Measurements from ENCODE around the gene NEK6. TPM values are rescaled to one million over a fixed set of nuclear protein-coding genes. Genes with fewer than 3 reads are reported as not detected.

Gene NEK6
- total RNA-seq, 2 donors from 2014 or later, result 50.7 to 77.7 TPM

DNA sequence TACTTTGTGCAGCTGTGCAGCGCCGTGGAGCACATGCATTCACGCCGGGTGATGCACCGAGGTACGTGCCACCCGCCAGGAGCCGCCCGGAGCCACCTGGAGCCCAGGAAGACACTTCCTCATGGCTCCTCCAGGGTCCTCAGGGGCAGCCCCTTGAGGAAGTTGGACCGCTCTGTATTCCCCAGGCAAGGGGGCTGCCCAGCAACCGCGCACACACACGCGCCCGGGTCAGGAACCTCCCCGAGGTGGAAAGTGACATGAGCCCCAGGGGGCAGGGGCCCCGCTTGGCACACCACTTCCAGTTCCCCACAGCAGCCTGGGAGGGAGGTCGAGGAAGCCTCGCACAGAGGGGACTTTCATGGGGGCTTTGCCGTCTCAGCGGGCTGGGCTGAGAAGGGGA, 68.6 kb downstream of the NEK6 start:
- ATAC-seq (no peak), DNase-seq (no peak)
- intact Hi-C loops (cut with DNase I, micrococcal nuclease), result loop anchor here in 1 of 2 donors (10.0 kb wide), 1 partner anchor 192 kb away; no protein-coding TSS in a partner anchor

GRCh38 chr9:124327491-124327890, 69.7 kb downstream of the NEK6 start:
- ATAC-seq (no peak), DNase-seq (no peak)
- intact Hi-C loops (cut with DNase I, micrococcal nuclease), result loop anchor here in 1 of 2 donors (10.0 kb wide), 1 partner anchor 193 kb away; no protein-coding TSS in a partner anchor

- DNase-seq (no peak), ATAC-seq (no peak)
- intact Hi-C loops (cut with DNase I, micrococcal nuclease), result loop anchor here in 1 of 2 donors (10.0 kb wide), 1 partner anchor 193 kb away; no protein-coding TSS in a partner anchor
These were observed 70.5 kb downstream of the NEK6 start for GRCh38 chr9:124328285-124328684.

GRCh38 chr9:124329206-124329792, 71.5 kb downstream of the NEK6 start:
- no peak for ATAC-seq
- no peak for DNase-seq
- intact Hi-C loops (cut with DNase I, micrococcal nuclease), result loop anchor here in 1 of 2 donors (10.0 kb wide), 1 partner anchor 194 kb away; no protein-coding TSS in a partner anchor

DNA sequence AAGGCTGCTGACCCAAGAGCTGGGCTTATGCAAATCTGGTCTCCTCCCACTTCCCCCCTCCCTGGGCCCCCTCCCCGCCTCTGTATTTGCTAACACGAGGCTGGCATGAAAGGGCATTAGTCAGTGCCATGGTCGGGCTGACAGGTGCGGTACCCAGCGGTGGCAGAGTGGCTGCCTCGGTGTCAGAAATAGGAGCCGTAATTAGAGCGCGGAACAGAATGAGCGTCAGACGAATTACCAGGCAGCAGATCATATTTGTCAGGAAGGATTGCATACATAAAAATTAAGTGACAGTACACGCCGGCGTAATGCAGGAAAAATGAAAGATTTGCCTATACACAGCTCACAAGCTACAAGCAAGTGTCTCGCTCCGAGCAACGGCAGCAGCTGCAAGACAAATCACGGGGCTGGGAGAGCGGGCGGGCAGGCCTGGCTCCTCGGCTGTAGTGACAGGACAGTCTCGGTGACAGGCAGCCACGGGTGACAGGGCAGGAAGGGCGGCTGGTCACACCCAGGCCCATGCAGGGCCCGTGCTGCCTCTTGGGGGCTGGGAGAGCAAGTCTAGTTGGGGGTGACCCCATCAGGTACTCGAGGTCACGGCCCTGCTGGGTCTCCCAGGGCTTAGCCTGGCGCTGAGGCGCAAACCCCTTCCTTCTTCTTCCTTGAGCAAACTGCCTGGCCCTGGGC, 72.4 kb downstream of the NEK6 start:
- no peak for ATAC-seq
- DNase-seq, result no peak
- intact Hi-C loops (cut with DNase I, micrococcal nuclease), result no loop called here

- DNase-seq (no peak), ATAC-seq (no peak)
- intact Hi-C loops (cut with DNase I, micrococcal nuclease), result no loop called here
These were observed 73.8 kb downstream of the NEK6 start for GRCh38 chr9:124331580-124331979.

GRCh38 chr9:124332361-124333202, 74.8 kb downstream of the NEK6 start:
- intact Hi-C loops (cut with DNase I, micrococcal nuclease), result no loop called here
- DNase-seq (no peak), ATAC-seq (no peak)

GRCh38 chr9:124333203-124333579, 75.4 kb downstream of the NEK6 start:
- DNase-seq (no peak), ATAC-seq (no peak)
- intact Hi-C loops (cut with DNase I, micrococcal nuclease), result no loop called here

DNA sequence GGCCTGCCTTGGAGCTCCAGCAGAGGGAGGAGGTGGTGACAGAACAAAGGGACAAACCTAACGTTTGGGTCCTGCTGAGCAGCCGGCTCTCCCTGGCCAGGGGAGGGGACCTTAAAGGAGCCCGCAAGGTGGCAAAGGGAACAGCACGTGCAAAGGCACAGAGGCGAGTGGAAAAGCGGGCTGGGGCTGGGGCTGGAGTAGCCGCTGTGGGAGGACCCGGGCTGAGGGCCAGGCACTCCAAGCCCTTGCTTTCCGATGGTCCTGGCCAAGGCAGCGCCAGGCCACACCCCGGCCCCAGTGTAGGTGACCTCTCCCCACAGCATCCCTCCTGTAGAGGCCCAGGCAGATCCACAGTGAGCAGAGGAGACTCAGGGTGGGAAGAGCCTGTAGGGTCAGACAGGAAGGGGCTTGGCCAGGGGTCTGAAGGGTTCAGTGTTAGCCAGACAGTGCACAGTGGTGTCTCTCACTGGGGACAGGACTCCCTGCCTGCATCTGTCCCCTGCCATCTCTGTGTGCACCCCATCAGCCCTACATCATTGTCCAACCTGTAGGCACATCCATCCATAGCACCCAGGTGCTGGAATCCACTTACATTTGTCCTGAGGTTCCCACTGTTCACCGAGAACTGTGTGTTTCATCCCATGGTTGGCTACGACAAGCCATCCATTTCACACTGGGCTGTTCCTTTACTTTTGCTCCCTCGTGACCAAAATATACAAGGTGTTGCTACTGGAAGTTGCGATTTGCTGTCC, 77.0 kb downstream of the NEK6 start:
- DNase-seq, result no peak
- ATAC-seq, result no peak
- intact Hi-C loops (cut with DNase I, micrococcal nuclease), result no loop called here

DNA sequence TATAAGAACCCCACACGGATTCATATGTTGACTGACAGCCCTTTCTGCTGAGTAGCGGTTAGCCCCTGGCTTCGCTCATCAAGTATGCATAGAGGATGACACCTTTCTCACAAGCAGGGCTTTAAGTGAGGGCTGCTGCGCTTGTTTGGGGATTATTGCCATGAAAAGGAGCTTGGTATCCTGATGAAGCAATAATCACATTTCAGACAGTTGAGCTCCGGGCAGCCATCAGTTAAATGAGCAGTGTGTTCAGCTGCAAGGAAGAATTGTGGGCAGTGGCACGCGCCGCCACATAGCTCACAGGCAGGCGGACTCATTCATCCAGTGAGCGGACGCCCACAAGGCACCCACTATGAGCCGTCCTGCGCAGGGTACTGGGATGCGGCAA, 77.6 kb downstream of the NEK6 start:
- intact Hi-C loops (cut with DNase I, micrococcal nuclease), result no loop called here
- DNase-seq (no peak), ATAC-seq (no peak)

GRCh38 chr9:124337562-124337961, 79.8 kb downstream of the NEK6 start:
- intact Hi-C loops (cut with DNase I, micrococcal nuclease), result no loop called here
- ATAC-seq, result no peak
- no peak for DNase-seq

- ATAC-seq (no peak), DNase-seq (no peak)
- intact Hi-C loops (cut with DNase I, micrococcal nuclease), result no loop called here
These were observed 81.9 kb downstream of the NEK6 start for GRCh38 chr9:124339603-124340146.

DNA sequence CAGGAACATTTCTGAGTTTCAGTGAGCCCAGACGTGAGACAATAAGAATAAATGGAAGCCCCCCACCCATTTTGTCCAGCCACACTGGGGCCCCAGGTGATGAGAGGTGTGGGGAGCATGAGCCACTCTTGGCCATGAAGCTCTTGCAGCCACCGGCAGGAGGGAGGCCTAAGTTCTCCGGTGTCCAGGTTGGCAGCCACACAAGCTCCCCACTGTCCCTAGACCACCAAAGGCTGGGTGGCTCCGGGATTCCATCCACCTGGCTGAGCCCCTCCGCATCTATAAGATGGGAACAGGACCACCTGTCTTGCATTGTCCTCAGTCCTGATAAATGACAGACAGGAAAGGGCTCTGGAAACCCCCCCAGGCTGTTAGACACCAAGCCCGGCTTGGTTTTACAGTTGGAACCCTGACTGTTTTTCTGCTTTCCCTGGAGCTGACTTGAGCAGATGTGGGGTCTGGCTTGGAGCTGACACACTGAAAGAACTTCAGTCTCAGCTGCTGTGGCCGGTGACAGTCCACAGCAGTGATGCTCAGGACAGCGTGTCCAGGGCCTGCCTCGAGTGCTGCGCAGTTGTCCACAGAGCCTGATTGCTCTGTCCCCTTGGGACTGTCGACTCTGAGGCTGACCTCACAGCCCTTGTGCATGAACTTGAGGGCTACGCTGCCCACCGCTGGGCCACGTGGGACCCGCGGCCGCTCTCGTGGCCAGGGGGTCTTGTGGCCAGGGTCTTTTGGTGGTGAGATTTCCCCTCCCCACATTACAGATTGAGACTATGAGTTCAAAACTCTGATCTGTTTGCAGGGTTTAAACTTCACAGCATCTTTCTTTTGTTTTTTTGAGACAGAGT, 82.7 kb downstream of the NEK6 start:
- DNase-seq, result no peak
- intact Hi-C loops (cut with DNase I, micrococcal nuclease), result no loop called here
- ATAC-seq, result no peak

DNA sequence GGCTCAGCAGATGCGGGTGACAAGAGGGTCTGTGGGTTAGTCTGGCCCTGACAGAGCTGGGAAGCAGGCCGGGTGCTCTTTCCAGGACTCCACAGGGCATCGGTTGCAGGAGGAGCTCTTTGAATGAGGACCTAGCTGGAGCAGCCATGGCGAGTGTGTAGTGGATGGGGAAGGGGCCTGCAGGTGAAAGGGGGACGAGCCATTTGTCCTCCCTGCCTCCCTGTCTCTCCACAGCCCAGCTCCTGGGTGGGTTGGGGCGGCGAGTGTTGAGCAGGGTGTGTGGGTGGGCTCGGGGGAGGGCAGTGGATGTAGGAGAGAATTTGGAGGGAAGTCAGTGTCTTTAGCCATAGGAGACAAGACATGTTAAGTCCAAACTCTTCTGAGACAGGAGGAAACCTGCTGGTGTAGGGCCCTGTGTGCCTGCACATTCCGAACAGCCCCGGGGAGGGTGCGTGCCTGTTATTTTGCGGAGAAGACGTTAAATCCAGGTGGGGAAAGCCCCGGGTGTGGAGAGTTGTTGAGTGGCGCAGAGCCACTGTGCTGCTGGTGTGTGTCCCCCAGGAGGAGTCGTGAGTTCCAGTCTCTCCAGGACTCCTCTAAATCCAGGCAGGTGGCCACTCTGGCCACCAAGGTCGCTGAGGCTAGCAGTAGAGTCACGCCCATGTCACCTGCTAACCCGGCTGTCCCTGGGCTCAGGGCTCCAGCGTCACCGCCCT, 83.9 kb downstream of the NEK6 start:
- intact Hi-C loops (cut with DNase I, micrococcal nuclease), result no loop called here

DNA sequence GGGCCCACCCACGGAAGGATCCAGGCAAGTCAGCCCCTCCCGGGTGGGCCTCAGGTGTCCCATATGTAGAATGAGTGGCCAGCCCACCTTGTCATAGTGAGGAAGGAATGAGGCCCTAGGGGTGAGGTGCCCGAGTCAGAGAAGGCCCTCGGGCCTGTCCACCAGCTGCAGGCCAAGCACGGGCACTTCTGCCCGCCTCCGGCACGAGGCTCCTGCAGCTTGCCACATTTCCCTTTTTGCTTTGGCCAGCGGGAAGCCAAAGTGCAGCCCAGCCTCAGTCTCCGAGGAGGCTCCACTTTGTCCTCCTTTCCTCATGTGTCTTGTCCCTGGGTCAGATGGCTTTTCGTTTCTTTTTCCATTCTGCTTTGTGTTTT, 84.6 kb downstream of the NEK6 start:
- ATAC-seq (no peak), DNase-seq (no peak)

More for the DNA sequence above, 83.9 kb downstream of the NEK6 start:
- DNase-seq, result no peak
- ATAC-seq, result no peak

DNA sequence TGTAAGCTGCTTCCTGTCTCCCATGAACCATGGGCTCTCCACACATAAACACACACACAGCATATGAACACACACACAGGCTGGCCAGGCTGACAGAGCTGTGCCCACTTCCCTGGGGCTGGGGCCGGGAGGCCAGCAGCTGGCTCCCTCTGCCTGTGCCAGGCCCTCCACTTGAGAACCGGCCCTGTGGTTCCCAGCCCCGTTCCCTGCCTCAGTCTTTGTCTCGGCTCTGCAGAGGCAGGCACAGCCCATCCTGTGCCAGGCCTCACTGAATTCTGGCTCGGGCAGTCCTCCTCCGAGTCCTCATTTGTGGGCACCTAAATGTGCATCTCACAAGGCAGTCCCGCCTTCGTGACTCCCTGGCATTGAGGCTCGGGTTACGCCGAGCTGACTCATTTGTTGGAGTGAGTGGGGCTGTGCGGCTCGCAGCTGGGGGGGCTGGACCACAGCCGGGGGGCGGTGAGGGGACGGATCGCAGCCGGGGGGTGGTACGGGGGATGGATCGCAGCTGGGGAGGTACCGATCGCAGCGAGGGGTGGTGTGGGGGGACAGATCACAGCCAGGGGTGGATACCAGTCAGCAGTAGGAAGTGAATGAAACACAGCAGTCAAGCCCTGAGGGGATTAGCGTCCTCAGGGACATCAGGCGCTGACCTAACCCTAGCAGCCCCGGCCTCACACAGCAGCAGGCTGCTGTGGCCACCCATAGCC, 85.2 kb downstream of the NEK6 start:
- peak; percentile 8 for ATAC-seq
- DNase-seq, result peak; percentile 33 to 53
- intact Hi-C loops (cut with DNase I, micrococcal nuclease), result no loop called here

More for the DNA sequence above, 84.6 kb downstream of the NEK6 start:
- intact Hi-C loops (cut with DNase I, micrococcal nuclease), result no loop called here

All from left colon (tissue), 2 donors.